ENCODE data around the gene RBM8A.

DNA sequence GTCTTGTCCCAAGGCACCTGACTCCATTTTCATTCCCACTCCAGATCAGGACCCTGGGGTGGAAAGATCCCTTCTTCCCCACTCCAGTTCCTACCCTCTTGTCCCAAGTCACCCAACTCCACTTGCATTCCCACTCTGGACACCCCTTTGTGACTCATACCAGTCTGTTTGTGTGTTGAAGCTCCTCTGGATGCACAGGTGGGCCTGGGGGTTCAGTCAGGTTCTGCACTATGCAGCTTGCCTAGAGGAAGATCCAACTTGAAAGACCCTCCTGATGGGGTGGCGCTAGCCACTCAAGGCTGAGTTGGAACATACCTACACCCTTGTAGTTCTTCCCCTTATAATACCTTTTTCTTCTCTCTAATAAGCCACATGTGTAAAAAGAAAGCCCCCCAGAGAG lies 31.8 kb downstream of the RBM8A start:
- TF ChIP-seq, protein P1, sequence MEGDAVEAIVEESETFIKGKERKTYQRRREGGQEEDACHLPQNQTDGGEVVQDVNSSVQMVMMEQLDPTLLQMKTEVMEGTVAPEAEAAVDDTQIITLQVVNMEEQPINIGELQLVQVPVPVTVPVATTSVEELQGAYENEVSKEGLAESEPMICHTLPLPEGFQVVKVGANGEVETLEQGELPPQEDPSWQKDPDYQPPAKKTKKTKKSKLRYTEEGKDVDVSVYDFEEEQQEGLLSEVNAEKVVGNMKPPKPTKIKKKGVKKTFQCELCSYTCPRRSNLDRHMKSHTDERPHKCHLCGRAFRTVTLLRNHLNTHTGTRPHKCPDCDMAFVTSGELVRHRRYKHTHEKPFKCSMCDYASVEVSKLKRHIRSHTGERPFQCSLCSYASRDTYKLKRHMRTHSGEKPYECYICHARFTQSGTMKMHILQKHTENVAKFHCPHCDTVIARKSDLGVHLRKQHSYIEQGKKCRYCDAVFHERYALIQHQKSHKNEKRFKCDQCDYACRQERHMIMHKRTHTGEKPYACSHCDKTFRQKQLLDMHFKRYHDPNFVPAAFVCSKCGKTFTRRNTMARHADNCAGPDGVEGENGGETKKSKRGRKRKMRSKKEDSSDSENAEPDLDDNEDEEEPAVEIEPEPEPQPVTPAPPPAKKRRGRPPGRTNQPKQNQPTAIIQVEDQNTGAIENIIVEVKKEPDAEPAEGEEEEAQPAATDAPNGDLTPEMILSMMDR (IDR thresholded peaks at IDR 0.05): no peak
- TF ChIP-seq, protein P2, sequence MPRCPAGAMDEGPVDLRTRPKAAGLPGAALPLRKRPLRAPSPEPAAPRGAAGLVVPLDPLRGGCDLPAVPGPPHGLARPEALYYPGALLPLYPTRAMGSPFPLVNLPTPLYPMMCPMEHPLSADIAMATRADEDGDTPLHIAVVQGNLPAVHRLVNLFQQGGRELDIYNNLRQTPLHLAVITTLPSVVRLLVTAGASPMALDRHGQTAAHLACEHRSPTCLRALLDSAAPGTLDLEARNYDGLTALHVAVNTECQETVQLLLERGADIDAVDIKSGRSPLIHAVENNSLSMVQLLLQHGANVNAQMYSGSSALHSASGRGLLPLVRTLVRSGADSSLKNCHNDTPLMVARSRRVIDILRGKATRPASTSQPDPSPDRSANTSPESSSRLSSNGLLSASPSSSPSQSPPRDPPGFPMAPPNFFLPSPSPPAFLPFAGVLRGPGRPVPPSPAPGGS (IDR thresholded peaks at IDR 0.05): no peak
- TF ChIP-seq SMC3 (IDR thresholded peaks at IDR 0.05) (no peak), POLR2A (IDR thresholded peaks at IDR 0.05; ENCODE audit: low read length) (no peak)

Data from A549 (cell line).